Spleen (tissue), 11 donors: ENCODE results near the gene RAPH1. TPM values are rescaled to one million over a fixed set of nuclear protein-coding genes. Genes with fewer than 3 reads are reported as not detected.

ENCODE experiments used
- DNase-seq: peaks from one replicate; pipeline ENCODE4 v3.0.0-alpha.2; 2020
- H3K27ac ChIP-seq, 8 donors: fragments of 200-600 bp; sonication (generic) in 7 of 8; 1 replicate in 4 of 8; 2 replicates in 4 of 8; pipeline versions ENCODE4 v1.5.0 to v1.8.0; 2016 to 2021; ENCODE audit warnings: inconsistent platforms in 4 of 8, mild to moderate bottlenecking in 4 of 8, moderate library complexity in 1 of 8
- H3K27me3 ChIP-seq, 7 donors: fragments of 200-600 bp; sonication (generic) in 6 of 7; replicated peaks in 1 of 7; 1 replicate in 4 of 7; 2 replicates in 3 of 7; pipeline versions ENCODE4 v1.5.0 to v1.8.0; 2016 to 2021; ENCODE audit warnings: inconsistent platforms in 3 of 7, mild to moderate bottlenecking in 1 of 7
- H3K36me3 ChIP-seq, 6 donors: fragments of 200-600 bp; sonication (generic) in 5 of 6; 1 replicate in 4 of 6; 2 replicates in 2 of 6; pipeline versions ENCODE4 v1.5.0 to v1.8.0; 2016 to 2021; ENCODE audit warnings: inconsistent platforms in 2 of 6
- H3K4me1 ChIP-seq, 6 donors: fragments of 200-600 bp; sonication (generic) in 5 of 6; 1 replicate in 3 of 6; 2 replicates in 3 of 6; pipeline versions ENCODE4 v1.5.0 to v1.8.0; 2016 to 2021; ENCODE audit warnings: inconsistent platforms in 3 of 6
- H3K4me3 ChIP-seq, 8 donors: fragments of 200-600 bp; sonication (generic) in 7 of 8; 1 replicate in 4 of 8; 2 replicates in 4 of 8; pipeline versions ENCODE4 v1.5.0 to v1.8.0; 2016 to 2021; ENCODE audit warnings: inconsistent platforms in 4 of 8, mild to moderate bottlenecking in 4 of 8, moderate library complexity in 2 of 8
- H3K9me3 ChIP-seq, 8 donors: fragments of 200-600 bp; sonication (generic) in 7 of 8; 1 replicate in 4 of 8; 2 replicates in 4 of 8; pipeline versions ENCODE4 v1.5.0 to v1.8.0; 2016 to 2021; ENCODE audit warnings: inconsistent platforms in 4 of 8
- CTCF ChIP-seq, 11 experiments: fragments of 200-600 bp in 7 of 11; fragments of 450-650 bp in 4 of 11; sonication (generic) in 4 of 11; IDR thresholded peaks in 8 of 11; conservative IDR thresholded peaks in 3 of 11; 1 replicate in 7 of 11; 2 replicates in 4 of 11; pipeline versions ENCODE4 v1.4.0 to v1.8.0; 2016 to 2021; ENCODE audit warnings: antibody characterized with exemption in 11 of 11, inconsistent platforms in 4 of 11, mild to moderate bottlenecking in 1 of 11
- POLR2A ChIP-seq, 3 donors: fragments of 450-650 bp; IDR thresholded peaks; one replicate each; pipeline ENCODE4 v1.5.1; 2017; ENCODE audit warnings: antibody characterized with exemption in 3 of 3, mild to moderate bottlenecking in 1 of 3
- POLR2AphosphoS5 ChIP-seq, 3 donors: sonication (generic); formaldehyde crosslinking; IDR thresholded peaks; one replicate each; pipeline ENCODE4 v1.5.1; 2017; ENCODE audit warnings: antibody characterized with exemption in 3 of 3
- WGBS, 5 donors: extraction: QIAGEN DNeasy Blood & Tissue Kit in 3 of 5; methylation state at CpG; one replicate each; pipeline versions ENCODE4 v1.1.5 to v1.1.7; 2013 to 2018; 5-methylcytosine and 5-hydroxymethylcytosine counted together
- intact Hi-C: fragments of 100-400 bp; cut with DNase I; formaldehyde crosslinking; loops from one replicate; pipeline ENCODE4 v1.15.0; 2023; ENCODE audit warnings: low total_unique reads
- polyA plus RNA-seq, 3 donors: library from polyadenylated mRNA; stranded (reverse); fragments of 200-250 nt; gene quantifications; one replicate each; pipeline ENCODE4 v1.2.1, GENCODE V29; 2013
- total RNA-seq, 7 donors: library from RNA; depleted of rRNA in 3 of 7; stranded (reverse); fragments of >200 nt in 3 of 7; fragmentation: NEBNext Ultra II Directional in 4 of 7; extraction: Animal tissue kit (Norgen Biotek cat#: 25700) in 4 of 7; gene quantifications; one replicate each; pipeline versions ENCODE4 v1.1.0 to v1.2.1, GENCODE V29; 2016 to 2021
- donor health status: healthy with polysubstance abuse.
- donor health status: DM: no; HTN: no; CAD: no; lungs with moderate emphysema.
- donor health status: DM: no; HTN: no; CAD: no.
- donor health status: Bipolar disorder and iron deficiency.
- donor health status: healthy.
- donor health status: DM: no; HTN: no; CAD: no.
- donor health status: DM: yes; HTN: yes; CAD: no.

RAPH1 gene
- total and polyA plus RNA-seq, 10 donors = 2.6 to 138 (median 70.9) TPM

DNA sequence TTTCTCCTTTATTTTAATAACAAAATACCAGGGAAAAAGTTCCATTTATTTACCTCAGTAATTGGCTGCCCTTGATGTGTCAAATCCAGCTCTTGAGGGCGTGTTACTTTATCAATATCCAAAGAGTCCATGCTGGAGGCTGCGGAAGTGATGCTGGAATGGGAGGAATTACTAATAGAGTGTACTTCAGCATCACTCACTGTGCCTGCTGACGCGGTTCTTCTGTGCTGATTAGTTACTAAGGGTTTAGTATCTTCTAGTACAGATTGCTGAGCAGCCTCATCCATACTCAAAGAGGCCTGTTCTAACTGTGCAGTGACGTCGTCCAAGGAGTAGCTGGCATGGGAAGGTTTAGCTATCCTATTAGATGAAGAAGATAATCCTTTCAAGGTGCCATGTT, 45.6 kb downstream of the RAPH1 start:
- H3K4me1 ChIP-seq = peaks cover 0 to 21% (median under 1%) of the 10 kb centered on the region in 6 donors
- H3K27me3 ChIP-seq = no peaks in the 10 kb centered on the region
- H3K27ac ChIP-seq = no peak overlapping the region
- intact Hi-C loops = loop anchor here (5.0 to 10.0 kb wide), 2 partner anchors 323 to 425 kb away; no protein-coding TSS in a partner anchor
- no peak overlapping the region for H3K4me3 ChIP-seq
- DNase-seq = no peak
- no peak for TF ChIP-seq POLR2AphosphoS5 (IDR thresholded peaks at IDR 0.05)
- no peak for TF ChIP-seq POLR2A (IDR thresholded peaks at IDR 0.05)
- no peak for TF ChIP-seq CTCF (IDR thresholded peaks at IDR 0.05 in 8 of 11, conservative IDR thresholded peaks at IDR 0.05 in 3 of 11)
- peaks cover 0 to 60% (median 0%) of the 10 kb centered on the region in 6 donors for H3K36me3 ChIP-seq
- H3K9me3 ChIP-seq = no peaks in the 10 kb centered on the region
- 89 to 97% (median 94%) methylated on average over 6 of the region's 6 CpGs for WGBS, 5 donors

GRCh38 chr2:203484266-203485112, 50.6 kb downstream of the RAPH1 start:
- Histone ChIP-seq H3K4me1 (peaks cover 0 to 15% (median 4%) of the 10 kb centered on the region in 6 donors), H3K27ac (peak overlapping the region in 1 of 8 donors; percentile 34), H3K9me3 (no peaks in the 10 kb centered on the region), H3K36me3 (peaks cover 0 to 37% (median 0%) of the 10 kb centered on the region in 6 donors), H3K27me3 (no peaks in the 10 kb centered on the region), H3K4me3 (no peak overlapping the region)
- DNase-seq = no peak
- TF ChIP-seq CTCF (IDR thresholded peaks at IDR 0.05 in 8 of 11, conservative IDR thresholded peaks at IDR 0.05 in 3 of 11) = peak; percentile 23 to 72 (median 57)
- no peak for TF ChIP-seq POLR2A (IDR thresholded peaks at IDR 0.05)
- no peak for TF ChIP-seq POLR2AphosphoS5 (IDR thresholded peaks at IDR 0.05)
- intact Hi-C loops = loop anchor here (5.0 to 10.0 kb wide), 2 partner anchors 328 to 430 kb away; no protein-coding TSS in a partner anchor
- WGBS, 5 donors = 60 to 67% (median 62%) methylated on average over 8 of the region's 8 CpGs

GRCh38 chr2:203480623-203481022, 54.5 kb downstream of the RAPH1 start:
- Histone ChIP-seq H3K9me3 (no peaks in the 10 kb centered on the region), H3K27ac (no peak overlapping the region), H3K4me3 (no peak overlapping the region), H3K27me3 (no peaks in the 10 kb centered on the region), H3K4me1 (peaks cover 0 to 15% (median 4%) of the 10 kb centered on the region in 6 donors), H3K36me3 (peaks cover 0 to 18% (median 0%) of the 10 kb centered on the region in 6 donors)
- WGBS, 5 donors = 85 to 90% (median 87%) methylated on average over 5 of the region's 5 CpGs
- no peak for DNase-seq
- TF ChIP-seq CTCF (IDR thresholded peaks at IDR 0.05 in 8 of 11, conservative IDR thresholded peaks at IDR 0.05 in 3 of 11) = no peak
- no peak for TF ChIP-seq POLR2AphosphoS5 (IDR thresholded peaks at IDR 0.05)
- TF ChIP-seq POLR2A (IDR thresholded peaks at IDR 0.05) = no peak
- intact Hi-C loops = loop anchor here (10.0 kb wide), 1 partner anchor 434 kb away; no protein-coding TSS in a partner anchor

GRCh38 chr2:203476881-203477280, 58.2 kb downstream of the RAPH1 start:
- intact Hi-C loops = no loop called here
- H3K36me3 ChIP-seq = peaks cover 0 to 4% (median 0%) of the 10 kb centered on the region in 6 donors
- no peak overlapping the region for H3K4me3 ChIP-seq
- H3K27me3 ChIP-seq = no peaks in the 10 kb centered on the region
- WGBS, 5 donors = 71 to 89% (median 84%) methylated on average over 2 of the region's 2 CpGs
- no peak overlapping the region for H3K27ac ChIP-seq
- no peaks in the 10 kb centered on the region for H3K4me1 ChIP-seq
- no peaks in the 10 kb centered on the region for H3K9me3 ChIP-seq
- no peak for DNase-seq
- no peak for TF ChIP-seq POLR2A (IDR thresholded peaks at IDR 0.05)
- no peak for TF ChIP-seq POLR2AphosphoS5 (IDR thresholded peaks at IDR 0.05)
- TF ChIP-seq CTCF (IDR thresholded peaks at IDR 0.05 in 8 of 11, conservative IDR thresholded peaks at IDR 0.05 in 3 of 11) = no peak
